22Rv1 (cell line): Measurements from ENCODE around the gene ALDH1B1.

ENCODE experiments used
- CTCF ChIP-seq: fragments of 450-650 bp; IDR thresholded peaks from 2 replicates; pipeline ENCODE4 v1.5.1; 2017; ENCODE audit warnings: mild to moderate bottlenecking
- ZFX ChIP-seq: fragments of 450-650 bp; IDR thresholded peaks from 2 replicates; pipeline ENCODE4 v1.6.1; 2017; ENCODE audit warnings: antibody characterized with exemption, borderline replicate concordance

GRCh38 chr9:38380230-38380871, 12.2 kb upstream of the ALDH1B1 start:
- no peak for TF ChIP-seq CTCF
- TF ChIP-seq ZFX = no peak
